GM21529 (cell line): Measurements from ENCODE around the gene PHKA1.
"Not testable (repeated sequence)": the region's sequence is repeated elsewhere in the genome, so short reads cannot be mapped to it uniquely, and the experiment has no call there.

ENCODE experiments used
- ATAC-seq: cut with Tn5 transposase; IDR thresholded peaks from one replicate; pipeline ENCODE4 v1.9.1; 2021; ENCODE audit not compliant: unreplicated experiment

Gene PHKA1

GRCh38 chrX:72713599-72714477 is at the start of gene PHKA1:
PHKA1 (minus strand) TSS chrX:72714306; CDS start chrX:72713880, 426 bp downstream.
- peak; percentile 58 for ATAC-seq

GRCh38 chrX:72760454-72760853 is 46.3 kb upstream of the PHKA1 start:
- not testable (repeated sequence) for ATAC-seq

- ATAC-seq, result not testable (repeated sequence)
These were observed 34.4 kb upstream of the PHKA1 start for GRCh38 chrX:72748545-72748944.

GRCh38 chrX:72745546-72745945 is 31.4 kb upstream of the PHKA1 start:
- ATAC-seq, result not testable (repeated sequence)

- ATAC-seq, result no peak
These were observed 21.5 kb upstream of the PHKA1 start for GRCh38 chrX:72735561-72735960.

GRCh38 chrX:72733636-72734035 is 19.5 kb upstream of the PHKA1 start:
- ATAC-seq, result not testable (repeated sequence)

GRCh38 chrX:72727846-72728245 is 13.7 kb upstream of the PHKA1 start:
- no peak for ATAC-seq

GRCh38 chrX:72716766-72717165 is 2.7 kb upstream of the PHKA1 start:
- no peak for ATAC-seq

GRCh38 chrX:72715546-72715945 is 1.4 kb upstream of the PHKA1 start:
- no peak for ATAC-seq

GRCh38 chrX:72714478-72714916 is 391 bp upstream of the PHKA1 start:
- ATAC-seq, result no peak

- no peak for ATAC-seq
These were observed 976 bp downstream of the PHKA1 start for GRCh38 chrX:72713130-72713529.

- ATAC-seq, result no peak
These were observed 1.9 kb downstream of the PHKA1 start for GRCh38 chrX:72712094-72712755.

GRCh38 chrX:72705814-72706213 is 8.3 kb downstream of the PHKA1 start:
- ATAC-seq, result no peak

GRCh38 chrX:72705111-72705510 is 9.0 kb downstream of the PHKA1 start:
- ATAC-seq, result no peak

GRCh38 chrX:72694170-72694569 is 19.9 kb downstream of the PHKA1 start:
- no peak for ATAC-seq

GRCh38 chrX:72693477-72693876 is 20.6 kb downstream of the PHKA1 start:
- no peak for ATAC-seq

GRCh38 chrX:72687396-72687795 is 26.7 kb downstream of the PHKA1 start:
- ATAC-seq, result no peak

- ATAC-seq, result no peak
These were observed 28.2 kb downstream of the PHKA1 start for GRCh38 chrX:72685810-72686456.

GRCh38 chrX:72685018-72685417 is 29.1 kb downstream of the PHKA1 start:
- no peak for ATAC-seq

GRCh38 chrX:72683631-72684030 is 30.5 kb downstream of the PHKA1 start:
- no peak for ATAC-seq

GRCh38 chrX:72676465-72676864 is 37.6 kb downstream of the PHKA1 start:
- no peak for ATAC-seq

GRCh38 chrX:72673951-72674350 is 40.2 kb downstream of the PHKA1 start:
- ATAC-seq, result not testable (repeated sequence)
